NCI-H2107 (cell line): ENCODE data around the gene INO80E.
A peak's percentile ranks its signal among the peaks of the same experiment; 100 is the strongest.
"Not testable (repeated sequence)": the region's sequence is repeated elsewhere in the genome, so short reads cannot be mapped to it uniquely, and the experiment has no call there.

ENCODE experiments used
- DNase-seq: peaks from one replicate; lab custom pipeline; 2025; lab: John Stamatoyannopoulos, UW

INO80E gene

GRCh38 chr16:29995911-29996765, at the start of gene INO80E:
Gene INO80E, plus strand, starts transcription at chr16:29996241. Its CDS starts 70 bp downstream, at chr16:29996311.
- peak; percentile 90 for DNase-seq

- no peak for DNase-seq
Measured at GRCh38 chr16:29947897-29948296, 48.1 kb upstream of the INO80E start.

- DNase-seq = no peak
Measured at GRCh38 chr16:29950806-29951461, 45.1 kb upstream of the INO80E start.

GRCh38 chr16:29951625-29952365, 44.2 kb upstream of the INO80E start:
- DNase-seq = no peak

GRCh38 chr16:29958756-29959155, 37.3 kb upstream of the INO80E start:
- DNase-seq = no peak

GRCh38 chr16:29959293-29959692, 36.7 kb upstream of the INO80E start:
- no peak for DNase-seq

GRCh38 chr16:29959821-29960220, 36.2 kb upstream of the INO80E start:
- DNase-seq = not testable (repeated sequence)

- no peak for DNase-seq
Measured at GRCh38 chr16:29961127-29961478, 34.9 kb upstream of the INO80E start.

GRCh38 chr16:29961479-29962343, 34.3 kb upstream of the INO80E start, which contains the start of gene TMEM219:
Gene TMEM219, plus strand, starts transcription at chr16:29962079. Its CDS starts 1,065 bp downstream, at chr16:29963144.
- DNase-seq = peak; percentile 59

GRCh38 chr16:29962344-29962994, 33.6 kb upstream of the INO80E start:
- DNase-seq = no peak

GRCh38 chr16:29963021-29963743, 32.9 kb upstream of the INO80E start:
- DNase-seq = no peak

- no peak for DNase-seq
Measured at GRCh38 chr16:29968205-29968604, 27.8 kb upstream of the INO80E start.

GRCh38 chr16:29971304-29971703, 24.7 kb upstream of the INO80E start:
- no peak for DNase-seq

- DNase-seq = no peak
Measured at GRCh38 chr16:29972500-29972899, 23.5 kb upstream of the INO80E start.

GRCh38 chr16:29972992-29973383, 23.1 kb upstream of the INO80E start:
- no peak for DNase-seq

GRCh38 chr16:29973384-29974246, 22.4 kb upstream of the INO80E start, which contains the start of gene TAOK2:
Gene TAOK2, plus strand, starts transcription at chr16:29973868. Its CDS starts 3,905 bp downstream, at chr16:29977773.
- peak; percentile 99 for DNase-seq

GRCh38 chr16:29974291-29975133, 21.5 kb upstream of the INO80E start:
- DNase-seq = no peak

GRCh38 chr16:29975134-29975538, 20.9 kb upstream of the INO80E start:
- DNase-seq = no peak
